ENCODE data around the gene SFXN2.

GRCh38 chr10:102767428-102768160 is 53.2 kb downstream of the SFXN2 start:
- TF ChIP-seq POLR2AphosphoS5 (IDR thresholded peaks at IDR 0.05; ENCODE audit: low read depth, low read length) = no peak
- no peak for TF ChIP-seq USF1 (IDR thresholded peaks at IDR 0.05; ENCODE audit: borderline replicate concordance, low read depth)
